GM23338 (cell line): ENCODE data around the gene DUS4L.

Experiments used
- CREB1 ChIP-seq: fragments of 250-450 bp; sonication (Bioruptor Pico); IDR thresholded peaks from 2 replicates; pipeline ENCODE4 v1.5.0; 2020; ENCODE audit warnings: low read depth, mild to moderate bottlenecking, moderate library complexity
- EZH2 ChIP-seq: fragments of 200-600 bp; sonication (generic); IDR thresholded peaks from one replicate; pipeline ENCODE4 v1.8.0; 2017; ENCODE audit warnings: antibody characterized with exemption, mild to moderate bottlenecking, low read depth; ENCODE audit not compliant: unreplicated experiment
- EZH2phosphoT487 ChIP-seq: fragments of 200-600 bp; sonication (generic); IDR thresholded peaks from one replicate; pipeline ENCODE4 v1.8.1; 2018; ENCODE audit warnings: antibody characterized with exemption; ENCODE audit not compliant: unreplicated experiment
- JUNB ChIP-seq: IDR thresholded peaks from one replicate; pipeline ENCODE4 v1.6.1; 2016; ENCODE audit warnings: antibody characterized with exemption; ENCODE audit not compliant: unreplicated experiment
- NANOG ChIP-seq: IDR thresholded peaks from 2 replicates; pipeline ENCODE4 v1.6.1; 2016; ENCODE audit warnings: antibody characterized with exemption, borderline replicate concordance
- POLR2AphosphoS5 ChIP-seq: IDR thresholded peaks from 2 replicates; pipeline ENCODE4 v1.6.1; 2016; ENCODE audit warnings: antibody characterized with exemption, low read depth
- STAT1 ChIP-seq: IDR thresholded peaks from one replicate; pipeline ENCODE4 v1.6.1; 2016; ENCODE audit warnings: antibody characterized with exemption; ENCODE audit not compliant: unreplicated experiment
- ZNF331 ChIP-seq: fragments of 250-450 bp; sonication (Bioruptor Pico); IDR thresholded peaks from 2 replicates; pipeline ENCODE4 v1.5.0; 2020; ENCODE audit warnings: low read depth, mild to moderate bottlenecking, moderate library complexity
- TF ChIP-seq, protein P1 (sequence below), 2 experiments: fragments of 200-600 bp in 1 of 2; sonication (generic) in 1 of 2; conservative IDR thresholded peaks; 2 replicates each; pipeline versions ENCODE4 v1.5.1 to v1.6.1; 2016 to 2017; ENCODE audit warnings: antibody characterized with exemption in 2 of 2, low read depth in 2 of 2, mild to moderate bottlenecking in 2 of 2, moderate library complexity in 1 of 2
- TF ChIP-seq, protein P2 (sequence below): IDR thresholded peaks from one replicate; pipeline ENCODE4 v1.6.1; 2018; ENCODE audit warnings: antibody characterized with exemption; ENCODE audit not compliant: unreplicated experiment
- TF ChIP-seq, protein P3 (sequence below): IDR thresholded peaks from 2 replicates; pipeline ENCODE4 v1.6.1; 2016; ENCODE audit warnings: antibody characterized with exemption
- TF ChIP-seq, protein P4 (sequence below): fragments of 250-450 bp; sonication (Bioruptor Pico); IDR thresholded peaks from 2 replicates; pipeline ENCODE4 v1.5.0; 2020; ENCODE audit warnings: mild to moderate bottlenecking, moderate library complexity

DNA sequence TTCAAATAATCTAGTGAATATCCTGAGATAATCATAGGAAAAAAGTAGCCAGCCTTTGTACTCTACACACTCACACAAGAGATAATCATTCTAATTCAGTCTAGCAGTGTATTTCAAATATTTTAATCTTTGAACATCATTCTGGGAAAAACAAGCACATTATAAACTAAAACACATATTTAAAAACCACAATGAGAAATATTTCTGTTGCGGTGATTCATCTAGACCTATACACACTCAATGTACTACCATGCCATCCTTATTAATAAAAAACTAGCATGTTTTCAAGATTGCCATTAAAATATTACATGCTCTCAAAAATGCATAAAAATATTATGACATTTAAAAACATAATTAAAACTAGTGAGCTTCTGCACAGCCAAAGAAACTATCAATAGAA lies 11.8 kb upstream of the DUS4L start:
- TF ChIP-seq, protein P1, sequence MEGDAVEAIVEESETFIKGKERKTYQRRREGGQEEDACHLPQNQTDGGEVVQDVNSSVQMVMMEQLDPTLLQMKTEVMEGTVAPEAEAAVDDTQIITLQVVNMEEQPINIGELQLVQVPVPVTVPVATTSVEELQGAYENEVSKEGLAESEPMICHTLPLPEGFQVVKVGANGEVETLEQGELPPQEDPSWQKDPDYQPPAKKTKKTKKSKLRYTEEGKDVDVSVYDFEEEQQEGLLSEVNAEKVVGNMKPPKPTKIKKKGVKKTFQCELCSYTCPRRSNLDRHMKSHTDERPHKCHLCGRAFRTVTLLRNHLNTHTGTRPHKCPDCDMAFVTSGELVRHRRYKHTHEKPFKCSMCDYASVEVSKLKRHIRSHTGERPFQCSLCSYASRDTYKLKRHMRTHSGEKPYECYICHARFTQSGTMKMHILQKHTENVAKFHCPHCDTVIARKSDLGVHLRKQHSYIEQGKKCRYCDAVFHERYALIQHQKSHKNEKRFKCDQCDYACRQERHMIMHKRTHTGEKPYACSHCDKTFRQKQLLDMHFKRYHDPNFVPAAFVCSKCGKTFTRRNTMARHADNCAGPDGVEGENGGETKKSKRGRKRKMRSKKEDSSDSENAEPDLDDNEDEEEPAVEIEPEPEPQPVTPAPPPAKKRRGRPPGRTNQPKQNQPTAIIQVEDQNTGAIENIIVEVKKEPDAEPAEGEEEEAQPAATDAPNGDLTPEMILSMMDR (conservative IDR thresholded peaks at IDR 0.05; ENCODE audit: low read depth in 2 of 2): no peak
- TF ChIP-seq POLR2AphosphoS5 (no peak), EZH2 (no peak), EZH2phosphoT487 (no peak), ZNF331 (CRISPR knock-in tag) (no peak), CREB1 (CRISPR knock-in tag) (no peak), JUNB (no peak), STAT1 (no peak), NANOG (no peak)
- TF ChIP-seq, protein P2, sequence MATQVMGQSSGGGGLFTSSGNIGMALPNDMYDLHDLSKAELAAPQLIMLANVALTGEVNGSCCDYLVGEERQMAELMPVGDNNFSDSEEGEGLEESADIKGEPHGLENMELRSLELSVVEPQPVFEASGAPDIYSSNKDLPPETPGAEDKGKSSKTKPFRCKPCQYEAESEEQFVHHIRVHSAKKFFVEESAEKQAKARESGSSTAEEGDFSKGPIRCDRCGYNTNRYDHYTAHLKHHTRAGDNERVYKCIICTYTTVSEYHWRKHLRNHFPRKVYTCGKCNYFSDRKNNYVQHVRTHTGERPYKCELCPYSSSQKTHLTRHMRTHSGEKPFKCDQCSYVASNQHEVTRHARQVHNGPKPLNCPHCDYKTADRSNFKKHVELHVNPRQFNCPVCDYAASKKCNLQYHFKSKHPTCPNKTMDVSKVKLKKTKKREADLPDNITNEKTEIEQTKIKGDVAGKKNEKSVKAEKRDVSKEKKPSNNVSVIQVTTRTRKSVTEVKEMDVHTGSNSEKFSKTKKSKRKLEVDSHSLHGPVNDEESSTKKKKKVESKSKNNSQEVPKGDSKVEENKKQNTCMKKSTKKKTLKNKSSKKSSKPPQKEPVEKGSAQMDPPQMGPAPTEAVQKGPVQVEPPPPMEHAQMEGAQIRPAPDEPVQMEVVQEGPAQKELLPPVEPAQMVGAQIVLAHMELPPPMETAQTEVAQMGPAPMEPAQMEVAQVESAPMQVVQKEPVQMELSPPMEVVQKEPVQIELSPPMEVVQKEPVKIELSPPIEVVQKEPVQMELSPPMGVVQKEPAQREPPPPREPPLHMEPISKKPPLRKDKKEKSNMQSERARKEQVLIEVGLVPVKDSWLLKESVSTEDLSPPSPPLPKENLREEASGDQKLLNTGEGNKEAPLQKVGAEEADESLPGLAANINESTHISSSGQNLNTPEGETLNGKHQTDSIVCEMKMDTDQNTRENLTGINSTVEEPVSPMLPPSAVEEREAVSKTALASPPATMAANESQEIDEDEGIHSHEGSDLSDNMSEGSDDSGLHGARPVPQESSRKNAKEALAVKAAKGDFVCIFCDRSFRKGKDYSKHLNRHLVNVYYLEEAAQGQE: no peak
- TF ChIP-seq, protein P3, sequence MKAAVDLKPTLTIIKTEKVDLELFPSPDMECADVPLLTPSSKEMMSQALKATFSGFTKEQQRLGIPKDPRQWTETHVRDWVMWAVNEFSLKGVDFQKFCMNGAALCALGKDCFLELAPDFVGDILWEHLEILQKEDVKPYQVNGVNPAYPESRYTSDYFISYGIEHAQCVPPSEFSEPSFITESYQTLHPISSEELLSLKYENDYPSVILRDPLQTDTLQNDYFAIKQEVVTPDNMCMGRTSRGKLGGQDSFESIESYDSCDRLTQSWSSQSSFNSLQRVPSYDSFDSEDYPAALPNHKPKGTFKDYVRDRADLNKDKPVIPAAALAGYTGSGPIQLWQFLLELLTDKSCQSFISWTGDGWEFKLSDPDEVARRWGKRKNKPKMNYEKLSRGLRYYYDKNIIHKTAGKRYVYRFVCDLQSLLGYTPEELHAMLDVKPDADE: no peak
- TF ChIP-seq, protein P4, sequence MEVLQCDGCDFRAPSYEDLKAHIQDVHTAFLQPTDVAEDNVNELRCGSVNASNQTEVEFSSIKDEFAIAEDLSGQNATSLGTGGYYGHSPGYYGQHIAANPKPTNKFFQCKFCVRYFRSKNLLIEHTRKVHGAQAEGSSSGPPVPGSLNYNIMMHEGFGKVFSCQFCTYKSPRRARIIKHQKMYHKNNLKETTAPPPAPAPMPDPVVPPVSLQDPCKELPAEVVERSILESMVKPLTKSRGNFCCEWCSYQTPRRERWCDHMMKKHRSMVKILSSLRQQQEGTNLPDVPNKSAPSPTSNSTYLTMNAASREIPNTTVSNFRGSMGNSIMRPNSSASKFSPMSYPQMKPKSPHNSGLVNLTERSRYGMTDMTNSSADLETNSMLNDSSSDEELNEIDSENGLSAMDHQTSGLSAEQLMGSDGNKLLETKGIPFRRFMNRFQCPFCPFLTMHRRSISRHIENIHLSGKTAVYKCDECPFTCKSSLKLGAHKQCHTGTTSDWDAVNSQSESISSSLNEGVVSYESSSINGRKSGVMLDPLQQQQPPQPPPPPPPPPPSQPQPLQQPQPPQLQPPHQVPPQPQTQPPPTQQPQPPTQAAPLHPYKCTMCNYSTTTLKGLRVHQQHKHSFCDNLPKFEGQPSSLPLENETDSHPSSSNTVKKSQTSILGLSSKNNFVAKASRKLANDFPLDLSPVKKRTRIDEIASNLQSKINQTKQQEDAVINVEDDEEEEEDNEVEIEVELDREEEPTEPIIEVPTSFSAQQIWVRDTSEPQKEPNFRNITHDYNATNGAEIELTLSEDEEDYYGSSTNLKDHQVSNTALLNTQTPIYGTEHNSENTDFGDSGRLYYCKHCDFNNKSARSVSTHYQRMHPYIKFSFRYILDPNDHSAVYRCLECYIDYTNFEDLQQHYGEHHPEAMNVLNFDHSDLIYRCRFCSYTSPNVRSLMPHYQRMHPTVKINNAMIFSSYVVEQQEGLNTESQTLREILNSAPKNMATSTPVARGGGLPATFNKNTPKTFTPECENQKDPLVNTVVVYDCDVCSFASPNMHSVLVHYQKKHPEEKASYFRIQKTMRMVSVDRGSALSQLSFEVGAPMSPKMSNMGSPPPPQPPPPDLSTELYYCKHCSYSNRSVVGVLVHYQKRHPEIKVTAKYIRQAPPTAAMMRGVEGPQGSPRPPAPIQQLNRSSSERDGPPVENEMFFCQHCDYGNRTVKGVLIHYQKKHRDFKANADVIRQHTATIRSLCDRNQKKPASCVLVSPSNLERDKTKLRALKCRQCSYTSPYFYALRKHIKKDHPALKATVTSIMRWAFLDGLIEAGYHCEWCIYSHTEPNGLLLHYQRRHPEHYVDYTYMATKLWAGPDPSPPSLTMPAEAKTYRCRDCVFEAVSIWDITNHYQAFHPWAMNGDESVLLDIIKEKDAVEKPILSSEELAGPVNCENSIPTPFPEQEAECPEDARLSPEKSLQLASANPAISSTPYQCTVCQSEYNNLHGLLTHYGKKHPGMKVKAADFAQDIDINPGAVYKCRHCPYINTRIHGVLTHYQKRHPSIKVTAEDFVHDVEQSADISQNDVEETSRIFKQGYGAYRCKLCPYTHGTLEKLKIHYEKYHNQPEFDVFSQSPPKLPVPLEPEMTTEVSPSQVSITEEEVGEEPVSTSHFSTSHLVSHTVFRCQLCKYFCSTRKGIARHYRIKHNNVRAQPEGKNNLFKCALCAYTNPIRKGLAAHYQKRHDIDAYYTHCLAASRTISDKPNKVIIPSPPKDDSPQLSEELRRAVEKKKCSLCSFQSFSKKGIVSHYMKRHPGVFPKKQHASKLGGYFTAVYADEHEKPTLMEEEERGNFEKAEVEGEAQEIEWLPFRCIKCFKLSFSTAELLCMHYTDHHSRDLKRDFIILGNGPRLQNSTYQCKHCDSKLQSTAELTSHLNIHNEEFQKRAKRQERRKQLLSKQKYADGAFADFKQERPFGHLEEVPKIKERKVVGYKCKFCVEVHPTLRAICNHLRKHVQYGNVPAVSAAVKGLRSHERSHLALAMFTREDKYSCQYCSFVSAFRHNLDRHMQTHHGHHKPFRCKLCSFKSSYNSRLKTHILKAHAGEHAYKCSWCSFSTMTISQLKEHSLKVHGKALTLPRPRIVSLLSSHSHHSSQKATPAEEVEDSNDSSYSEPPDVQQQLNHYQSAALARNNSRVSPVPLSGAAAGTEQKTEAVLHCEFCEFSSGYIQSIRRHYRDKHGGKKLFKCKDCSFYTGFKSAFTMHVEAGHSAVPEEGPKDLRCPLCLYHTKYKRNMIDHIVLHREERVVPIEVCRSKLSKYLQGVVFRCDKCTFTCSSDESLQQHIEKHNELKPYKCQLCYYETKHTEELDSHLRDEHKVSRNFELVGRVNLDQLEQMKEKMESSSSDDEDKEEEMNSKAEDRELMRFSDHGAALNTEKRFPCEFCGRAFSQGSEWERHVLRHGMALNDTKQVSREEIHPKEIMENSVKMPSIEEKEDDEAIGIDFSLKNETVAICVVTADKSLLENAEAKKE: no peak
